ENCODE data around the gene SPACA4.

The SPACA4 gene

DNA sequence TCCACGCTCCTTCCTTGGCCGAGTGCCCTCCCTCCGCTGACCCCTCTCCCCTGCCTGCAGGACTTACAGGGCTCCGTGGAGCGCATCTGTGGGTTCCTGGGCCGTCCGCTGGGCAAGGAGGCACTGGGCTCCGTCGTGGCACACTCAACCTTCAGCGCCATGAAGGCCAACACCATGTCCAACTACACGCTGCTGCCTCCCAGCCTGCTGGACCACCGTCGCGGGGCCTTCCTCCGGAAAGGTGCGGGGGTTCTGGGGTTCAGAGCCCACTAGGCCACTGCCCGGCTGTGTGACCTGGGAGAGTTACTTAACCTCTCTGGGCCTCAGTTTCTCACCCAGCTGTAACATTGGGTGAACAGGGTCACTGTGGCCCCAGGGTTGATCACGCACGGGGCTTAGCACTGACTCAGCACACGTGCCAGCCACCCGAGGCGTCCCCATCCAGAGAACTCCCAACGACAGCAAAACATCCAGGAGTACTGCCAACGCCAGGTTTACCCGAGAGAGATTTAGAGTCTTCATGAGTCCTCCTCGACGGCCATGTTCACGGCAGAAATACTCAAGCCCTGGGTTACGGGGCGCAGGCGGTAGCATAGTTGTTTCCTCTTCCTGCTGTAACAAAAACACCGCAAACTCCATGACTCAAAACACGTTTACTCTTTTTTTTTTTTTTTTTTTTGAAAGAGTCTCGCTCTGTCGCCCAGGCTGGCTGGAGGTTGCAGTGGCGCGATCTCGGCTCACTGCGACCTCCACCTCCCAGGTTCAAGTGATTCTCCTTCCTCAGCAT, 9.7 kb upstream of the SPACA4 start:
- DNase-seq (ENCODE audit: low read depth), result no peak

DNA sequence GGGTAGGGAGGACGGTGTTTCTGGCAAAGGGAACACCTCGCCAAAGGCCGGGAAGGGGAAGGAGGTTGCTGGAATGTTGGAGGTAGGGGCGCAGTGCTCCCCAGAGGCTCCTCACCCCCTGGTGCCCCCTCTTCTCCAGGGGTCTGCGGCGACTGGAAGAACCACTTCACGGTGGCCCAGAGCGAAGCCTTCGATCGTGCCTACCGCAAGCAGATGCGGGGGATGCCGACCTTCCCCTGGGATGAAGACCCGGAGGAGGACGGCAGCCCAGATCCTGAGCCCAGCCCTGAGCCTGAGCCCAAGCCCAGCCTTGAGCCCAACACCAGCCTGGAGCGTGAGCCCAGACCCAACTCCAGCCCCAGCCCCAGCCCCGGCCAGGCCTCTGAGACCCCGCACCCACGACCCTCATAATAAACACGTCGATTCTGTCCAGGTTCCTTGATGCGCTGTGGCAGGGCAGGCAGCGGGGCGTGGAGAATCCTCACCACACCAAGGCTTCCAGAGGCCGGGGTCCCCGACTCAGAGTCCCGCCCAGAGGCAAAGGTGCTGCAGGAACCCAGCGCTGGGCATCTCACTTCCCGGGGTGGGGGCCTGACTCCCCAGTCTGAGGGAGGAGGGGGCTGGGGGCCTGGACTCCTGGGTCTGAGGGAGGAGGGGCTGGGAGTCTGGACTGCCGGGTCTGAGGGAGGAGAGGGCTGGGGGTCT, 7.4 kb upstream of the SPACA4 start:
- no peak for DNase-seq (ENCODE audit: low read depth)

DNA sequence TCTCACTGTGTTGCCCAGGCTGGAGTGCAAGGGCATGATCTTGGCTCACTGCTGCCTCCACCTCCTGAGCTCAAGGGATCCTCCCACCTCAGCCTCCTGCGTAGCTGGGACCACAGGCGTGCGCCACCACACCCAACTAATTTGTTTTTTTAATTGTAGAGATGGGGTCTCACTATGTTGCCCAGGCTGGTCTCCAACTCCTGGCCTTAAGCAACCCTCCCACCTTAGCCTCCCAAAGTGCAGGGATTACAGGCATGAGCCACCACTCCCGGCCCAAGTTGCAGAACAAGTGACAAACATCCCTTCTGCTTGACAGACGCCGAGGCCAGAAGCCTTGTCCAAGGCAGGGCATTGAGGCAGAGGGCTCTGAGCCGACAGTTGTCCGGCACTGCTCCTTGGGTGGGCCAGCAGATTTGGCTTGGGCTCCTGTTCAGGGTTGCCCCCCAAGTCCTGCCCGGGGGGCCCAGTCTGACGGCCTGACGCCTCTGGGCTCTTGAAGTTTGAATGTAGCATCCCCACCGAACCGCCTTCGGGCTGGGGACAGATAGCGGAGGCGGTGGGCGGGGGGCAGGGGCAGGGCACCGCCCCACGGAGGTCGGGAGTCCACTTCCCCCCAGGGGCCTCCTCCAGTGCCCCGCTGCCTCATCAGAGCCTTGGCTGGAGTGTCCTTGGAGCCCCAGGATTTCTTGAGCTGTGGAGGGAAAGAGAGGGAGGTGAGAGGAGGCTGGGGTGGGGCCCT, 5.7 kb upstream of the SPACA4 start:
- no peak for DNase-seq (ENCODE audit: low read depth)

DNA sequence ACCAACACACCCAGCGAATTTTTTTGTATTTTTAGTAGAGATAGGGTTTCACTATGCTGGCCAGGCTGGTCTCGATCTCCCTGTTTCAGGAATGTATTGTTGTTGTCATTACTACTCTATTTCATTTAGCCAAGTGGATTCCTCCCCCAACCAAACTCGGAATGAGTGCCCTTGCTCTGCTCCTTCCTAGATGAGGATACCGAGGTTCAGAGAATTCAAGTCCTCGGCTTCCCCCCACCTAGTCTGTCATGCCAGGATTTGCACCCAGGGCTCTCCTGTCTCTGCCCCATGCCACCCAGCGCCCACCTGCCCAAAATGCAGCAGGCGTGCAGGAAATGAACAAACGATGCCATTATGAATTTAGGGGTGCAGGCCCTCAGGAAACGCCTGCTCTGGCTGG, 3.5 kb upstream of the SPACA4 start:
- DNase-seq (ENCODE audit: low read depth), result no peak

DNA sequence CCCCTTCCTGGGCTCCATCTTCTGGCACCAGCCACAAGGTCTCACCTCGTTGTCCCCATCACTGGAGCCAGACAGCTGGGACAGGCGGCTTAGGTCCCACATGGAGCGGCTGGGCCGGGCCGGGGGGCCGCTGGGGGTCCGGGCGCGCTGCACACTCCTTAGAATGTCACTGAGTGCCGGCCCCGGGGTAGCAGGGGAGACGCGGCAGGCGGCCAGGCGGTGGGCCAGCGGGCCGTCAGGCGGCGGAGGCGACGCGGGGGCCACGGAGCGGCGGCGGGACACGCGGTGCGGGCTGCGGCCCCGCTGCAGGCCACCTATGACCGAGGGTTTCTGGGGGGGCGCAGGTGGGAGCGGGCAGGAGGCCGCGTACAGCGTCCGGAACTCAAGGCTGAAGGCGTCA, 3.1 kb upstream of the SPACA4 start:
- DNase-seq (ENCODE audit: low read depth), result no peak

DNA sequence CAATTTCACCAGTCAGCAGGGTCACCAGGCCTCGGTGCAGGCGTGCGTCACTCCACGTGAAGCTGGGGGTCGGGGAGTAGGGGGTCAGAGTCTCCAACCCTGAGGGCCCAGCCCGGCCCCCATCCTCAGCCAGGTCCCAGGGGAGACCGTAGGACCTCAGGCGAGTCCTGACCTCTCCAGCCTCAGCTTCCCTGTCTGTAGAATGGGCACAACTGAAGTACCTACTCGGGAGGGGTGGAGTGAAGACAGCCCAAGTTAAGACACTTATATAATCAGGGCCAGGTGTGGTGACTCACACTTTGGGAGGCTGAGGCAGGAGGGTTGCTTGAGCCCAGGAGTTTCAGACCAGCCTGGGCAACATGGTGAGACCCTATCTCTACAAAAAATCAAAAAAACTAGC, 2.7 kb upstream of the SPACA4 start:
- no peak for DNase-seq (ENCODE audit: low read depth)

DNA sequence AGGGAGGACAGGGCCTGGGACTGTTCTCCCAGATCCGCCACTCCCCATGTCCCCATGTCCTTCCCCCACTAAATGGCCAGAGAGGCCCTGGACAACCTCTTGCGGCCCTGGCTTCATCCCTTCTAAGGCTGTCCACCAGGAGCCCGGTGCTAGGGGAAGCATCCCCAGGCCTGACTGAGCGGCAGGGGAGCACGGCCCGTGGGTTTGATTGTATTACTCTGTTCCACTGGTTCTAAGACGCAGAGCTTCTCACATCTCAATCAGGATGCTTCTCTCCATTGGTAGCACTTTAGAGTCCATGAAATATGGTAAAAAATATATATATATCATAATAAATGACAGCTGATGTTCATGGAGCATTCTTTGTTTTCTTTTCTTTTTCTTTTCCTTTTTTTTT, 815 bp downstream of the SPACA4 start:
- DNase-seq (ENCODE audit: low read depth), result no peak

DNA sequence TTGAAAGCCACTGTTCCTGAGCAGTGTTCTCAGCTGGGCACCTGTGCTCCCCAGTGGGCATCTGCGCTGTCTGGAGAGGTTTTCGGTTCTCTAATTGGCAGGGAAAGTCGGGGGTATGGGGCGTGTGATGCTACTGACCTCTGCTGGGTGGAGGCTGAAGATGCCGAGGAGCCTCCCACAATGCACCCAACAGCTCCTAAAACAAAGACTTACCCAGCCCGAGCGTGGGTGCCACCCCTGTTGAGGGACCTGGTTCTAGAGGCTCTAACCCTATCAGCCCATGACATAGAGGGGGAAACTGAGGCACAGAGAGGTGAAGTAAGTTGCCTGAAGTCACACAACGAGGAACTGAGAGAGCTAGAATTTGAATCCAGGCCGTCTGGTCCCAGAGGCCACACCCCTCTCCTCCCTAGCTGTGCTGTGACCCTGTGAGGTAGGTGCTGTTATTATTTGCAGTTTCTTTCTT, 2.3 kb downstream of the SPACA4 start:
- peak; percentile 26 for DNase-seq (ENCODE audit: low read depth)

DNA sequence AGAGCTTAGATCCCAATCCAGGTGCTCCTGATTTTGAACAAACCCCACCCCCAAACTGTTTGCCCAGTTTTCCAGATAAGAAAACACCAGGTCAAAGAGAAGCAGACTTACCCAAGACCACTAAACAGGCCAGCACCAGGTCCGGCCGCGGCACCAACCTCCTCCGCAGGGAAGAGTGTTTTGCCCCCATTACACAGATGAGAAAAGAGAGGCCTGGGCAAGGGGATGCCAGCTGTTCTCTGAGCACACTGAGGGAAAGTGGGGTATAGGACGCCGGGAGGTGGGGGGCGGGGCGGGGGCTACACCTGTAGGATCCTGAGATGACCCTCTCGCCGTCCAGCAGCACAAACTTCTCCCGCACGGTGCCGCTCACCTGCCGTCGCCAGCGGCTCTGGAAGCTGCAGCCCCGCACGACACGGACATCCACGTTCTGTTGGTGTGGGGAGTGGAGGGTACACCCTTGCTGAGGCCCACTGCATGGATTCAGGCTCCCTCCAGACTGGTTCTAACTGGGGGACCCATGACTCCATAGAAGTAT, 3.1 kb downstream of the SPACA4 start:
- no peak for DNase-seq (ENCODE audit: low read depth)

DNA sequence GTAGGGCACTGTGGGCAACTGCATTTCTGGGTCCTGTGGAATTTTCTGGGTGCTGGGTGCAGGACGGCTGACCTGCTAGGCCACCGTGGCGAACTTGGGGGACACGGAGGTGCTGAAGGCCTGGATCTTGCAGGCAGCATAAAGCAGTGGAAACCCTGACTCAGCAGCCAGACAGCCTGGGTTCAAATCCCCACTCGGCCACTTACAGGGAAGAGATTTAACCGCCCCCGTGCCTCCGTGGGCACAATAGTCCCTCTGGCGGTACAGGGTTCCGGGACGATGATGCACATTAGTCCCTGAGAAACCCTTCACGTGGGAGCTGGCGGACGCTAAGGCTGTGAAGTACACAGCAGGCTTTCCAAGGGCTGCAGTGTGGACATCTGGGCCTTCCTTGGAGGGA, 5.3 kb downstream of the SPACA4 start:
- no peak for DNase-seq (ENCODE audit: low read depth)

DNA sequence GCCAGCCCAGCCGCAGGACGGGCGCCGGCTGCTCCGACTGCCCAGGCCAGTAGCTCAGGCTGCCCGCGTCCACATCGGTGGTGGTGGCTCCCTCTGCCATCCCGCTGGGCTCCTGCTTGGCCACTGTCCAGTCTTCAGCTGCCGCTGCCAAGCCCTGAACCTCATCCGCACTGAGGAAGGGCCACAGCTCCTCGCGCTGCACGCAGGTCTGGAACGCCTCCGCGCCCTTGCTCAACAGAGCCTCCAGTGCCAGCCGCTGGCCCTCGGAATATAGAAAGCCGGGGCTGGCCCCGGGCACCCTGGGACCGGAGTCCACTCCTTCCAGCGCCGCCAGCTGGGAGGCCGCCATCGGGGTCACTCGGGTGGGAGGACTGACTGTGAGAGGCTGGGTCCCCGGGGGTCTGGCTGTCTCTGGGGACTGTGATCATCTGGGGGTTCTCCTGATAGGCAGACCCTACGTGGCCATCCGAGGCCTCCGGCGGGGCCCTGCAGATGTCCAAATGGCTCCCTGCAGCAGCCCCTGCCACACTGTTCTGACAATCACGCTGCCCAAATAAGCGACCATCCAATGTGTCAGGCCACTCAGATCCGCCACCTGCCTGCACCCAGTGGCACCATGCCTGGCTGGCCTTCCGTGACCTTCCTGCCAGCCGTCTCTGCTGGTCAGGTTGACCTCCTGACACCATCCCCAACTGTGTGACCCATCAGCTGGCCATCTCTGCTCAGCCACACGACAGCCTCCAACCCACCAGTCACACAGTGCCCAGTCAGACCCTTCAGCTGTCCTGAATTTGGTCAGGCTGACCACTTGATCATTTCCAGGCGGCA, 6.7 kb downstream of the SPACA4 start:
- DNase-seq (ENCODE audit: low read depth), result no peak

DNA sequence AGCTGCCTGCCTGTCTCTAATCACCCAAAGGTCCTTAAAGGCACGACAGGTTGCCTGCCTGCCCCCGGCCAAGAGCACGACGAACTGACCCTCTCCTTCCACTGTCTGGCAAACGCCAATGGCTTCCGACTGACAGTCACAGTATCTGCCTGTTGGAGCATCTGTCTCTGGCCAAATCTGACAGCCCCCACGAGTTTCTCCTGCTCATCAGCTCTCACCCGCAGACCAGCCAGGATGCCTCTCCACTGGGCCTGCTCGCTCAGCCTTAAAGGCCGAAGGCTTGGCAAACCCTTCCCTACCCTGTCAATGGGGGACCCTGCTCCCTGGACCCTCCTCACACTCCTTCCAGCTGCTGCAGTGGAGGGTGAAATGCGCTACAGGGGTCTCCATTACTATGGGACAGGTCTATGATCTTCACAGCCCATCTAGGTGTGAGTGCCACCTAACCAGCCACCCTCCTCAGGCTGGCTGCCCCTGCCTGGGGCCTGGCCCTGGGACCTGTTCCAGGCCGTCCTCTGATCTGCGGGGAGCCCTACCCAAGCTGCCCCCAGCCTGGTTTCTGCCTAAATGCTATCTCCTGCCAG, 7.4 kb downstream of the SPACA4 start:
- no peak for DNase-seq (ENCODE audit: low read depth)

DNA sequence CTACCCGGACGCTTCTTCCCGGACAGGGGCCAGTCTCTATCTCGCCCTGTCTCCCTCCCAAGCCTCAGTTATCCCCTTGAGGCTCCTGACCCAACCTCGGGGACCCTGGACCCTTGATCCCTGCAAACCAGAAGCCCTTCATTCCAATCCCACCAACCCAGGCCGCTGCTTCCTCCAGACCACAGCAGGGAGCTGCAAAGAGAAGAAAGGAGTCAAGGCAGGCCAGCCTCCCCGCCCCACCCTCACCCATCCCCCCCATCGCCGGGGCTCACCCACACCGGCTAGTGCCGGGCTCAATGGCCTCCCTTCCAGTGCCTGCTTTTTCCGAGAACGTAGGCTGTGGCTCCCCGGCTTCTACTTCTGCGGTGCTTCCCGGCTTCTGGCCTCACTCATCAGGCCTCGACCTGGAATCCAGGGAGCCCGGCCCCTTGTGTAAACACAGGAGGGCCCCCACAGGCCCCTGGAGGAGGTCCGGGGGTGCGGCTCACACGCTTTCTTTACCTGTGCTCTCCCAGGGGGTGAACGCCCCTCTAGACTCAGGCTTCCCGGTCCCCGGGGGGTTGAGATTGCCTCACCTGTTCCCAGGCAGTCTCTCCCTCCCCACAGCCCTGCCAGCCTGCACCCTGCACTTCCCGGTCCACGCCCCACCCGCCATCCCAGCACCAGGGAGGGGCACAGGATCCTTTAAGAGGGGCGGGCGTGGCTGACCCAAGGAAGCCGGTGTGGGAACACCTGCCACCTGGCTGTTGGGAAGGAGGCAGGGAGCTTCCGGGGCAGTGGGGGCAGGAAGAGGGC, 8.1 kb downstream of the SPACA4 start, which contains the start of gene FAM83E:
TSS of gene FAM83E (minus strand) at position 641 of the 795 bp plus-strand sequence. CDS start 1,704 bp downstream, outside the sequence.
- DNase-seq (ENCODE audit: low read depth), result no peak

DNA sequence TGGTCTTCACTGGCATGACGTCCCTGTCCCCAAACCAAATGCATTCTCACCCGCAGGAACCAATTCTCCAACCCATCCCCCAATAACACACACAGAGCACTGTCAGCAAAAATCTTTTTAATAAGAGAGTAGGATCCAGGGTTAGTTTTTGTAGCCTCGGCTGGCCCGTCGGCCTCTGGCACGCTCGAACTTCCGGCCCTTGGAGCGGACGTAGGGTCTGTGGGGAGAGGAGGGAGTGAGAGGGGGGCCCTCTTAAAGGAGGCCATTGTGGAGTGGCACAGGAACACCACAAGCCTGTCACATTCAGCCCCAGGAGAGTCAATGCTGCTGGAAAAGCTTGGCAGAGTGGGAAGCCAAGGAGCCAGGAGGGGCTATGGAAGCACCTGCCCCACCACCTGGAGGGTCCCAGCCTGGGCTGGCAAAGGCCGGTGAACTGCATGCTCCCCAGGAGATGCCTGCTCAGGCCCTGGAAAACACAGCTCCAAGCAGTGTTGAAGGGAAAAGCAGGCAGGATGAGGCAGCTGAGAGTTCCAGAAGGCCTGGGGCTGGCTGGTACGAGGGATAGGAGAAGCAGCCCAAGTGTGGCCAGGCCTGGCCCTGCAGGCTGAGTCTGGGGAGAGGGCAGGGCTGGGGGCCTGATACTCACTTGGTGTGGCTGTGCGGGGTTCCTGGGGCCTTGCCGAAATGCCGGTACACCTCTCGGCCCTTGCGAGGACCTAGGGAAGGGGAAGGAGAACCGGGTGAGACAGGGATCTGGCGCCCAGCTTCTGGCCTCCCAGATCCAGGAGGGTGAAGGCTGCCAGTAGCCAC, 8.9 kb downstream of the SPACA4 start:
- DNase-seq (ENCODE audit: low read depth), result no peak

DNA sequence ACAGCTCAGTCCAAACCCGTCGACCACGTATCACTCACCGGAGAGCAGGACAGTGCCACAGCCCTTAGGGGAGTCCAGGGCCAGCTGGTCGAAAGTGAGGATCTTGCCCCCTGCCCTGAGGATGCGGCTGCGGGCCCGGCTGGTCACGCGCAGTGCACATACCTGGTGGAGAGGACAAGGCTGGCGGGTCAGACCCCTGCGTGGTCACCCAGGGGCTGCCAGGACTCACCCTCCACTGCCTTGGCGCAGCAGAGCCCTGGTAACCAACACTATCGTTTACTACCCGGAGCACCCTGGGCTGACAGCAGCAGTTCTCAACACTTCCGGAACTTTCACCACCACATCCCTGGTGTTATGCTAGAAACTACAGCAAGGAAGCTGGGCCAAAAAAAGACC, 9.5 kb downstream of the SPACA4 start:
- no peak for DNase-seq (ENCODE audit: low read depth)

DNA sequence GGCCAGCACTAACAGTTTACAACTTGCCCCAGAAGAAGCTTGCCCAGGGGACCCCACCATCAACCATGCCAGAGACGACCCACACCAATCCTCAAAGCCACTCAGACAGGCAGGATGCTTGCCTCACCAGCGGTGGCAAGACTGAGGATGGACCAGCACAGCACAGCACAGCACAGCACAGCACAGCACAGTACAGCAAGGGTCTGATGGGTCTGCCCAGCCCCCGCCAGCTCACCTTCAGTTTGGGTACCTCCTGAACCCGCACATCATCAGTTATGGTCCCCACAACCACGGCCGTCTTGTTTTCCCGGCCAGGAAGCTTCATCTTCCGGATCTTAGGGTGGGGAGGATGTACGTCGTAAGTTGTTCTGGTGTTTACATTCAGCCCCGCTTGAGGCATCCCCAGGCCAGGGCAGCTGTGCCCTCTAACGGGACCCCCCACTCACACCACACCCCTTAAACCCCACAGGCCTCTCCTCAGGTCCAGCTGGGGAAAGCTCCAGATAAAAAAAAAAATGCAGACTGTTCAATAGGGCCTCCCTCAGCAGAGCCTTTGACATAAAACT, 10.0 kb downstream of the SPACA4 start:
- DNase-seq (ENCODE audit: low read depth), result no peak

DNA sequence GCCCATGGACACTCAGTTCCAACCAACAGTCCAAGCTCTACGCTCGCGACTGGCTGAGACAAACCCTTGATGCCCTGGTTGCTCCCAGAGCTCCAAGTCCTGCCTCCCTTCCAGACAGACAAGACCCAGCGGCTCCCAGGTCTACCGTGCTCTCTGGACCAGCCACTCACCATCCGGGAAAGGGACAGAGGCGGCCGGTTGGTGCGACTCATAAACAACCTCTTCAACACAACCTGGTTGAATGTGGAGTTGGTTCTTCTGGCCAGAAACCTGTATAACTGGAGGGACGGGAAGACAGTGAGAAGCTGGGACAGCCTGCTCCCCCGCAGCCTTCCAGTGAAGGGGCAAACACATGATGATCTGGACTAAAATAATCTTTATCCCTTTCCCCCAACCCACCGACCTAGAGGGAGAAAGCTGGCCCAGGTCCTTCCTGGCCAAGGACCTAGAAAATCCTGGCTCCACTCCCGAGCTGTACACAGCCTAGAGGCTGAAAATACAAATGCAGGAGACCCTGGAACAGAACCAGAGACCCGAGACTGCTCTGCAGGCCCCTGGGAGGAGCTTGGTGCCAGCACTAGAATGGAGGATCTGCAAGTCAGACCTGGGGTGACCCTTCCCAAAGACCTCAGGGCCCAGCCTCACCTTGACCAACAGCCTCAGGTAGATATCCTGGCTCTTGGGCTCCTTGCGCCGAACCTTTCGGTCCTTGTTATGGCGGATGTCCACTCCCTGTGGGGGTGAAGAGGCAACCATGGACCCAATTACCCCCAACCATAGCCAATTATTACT, 10.8 kb downstream of the SPACA4 start:
- no peak for DNase-seq (ENCODE audit: low read depth)

DNA sequence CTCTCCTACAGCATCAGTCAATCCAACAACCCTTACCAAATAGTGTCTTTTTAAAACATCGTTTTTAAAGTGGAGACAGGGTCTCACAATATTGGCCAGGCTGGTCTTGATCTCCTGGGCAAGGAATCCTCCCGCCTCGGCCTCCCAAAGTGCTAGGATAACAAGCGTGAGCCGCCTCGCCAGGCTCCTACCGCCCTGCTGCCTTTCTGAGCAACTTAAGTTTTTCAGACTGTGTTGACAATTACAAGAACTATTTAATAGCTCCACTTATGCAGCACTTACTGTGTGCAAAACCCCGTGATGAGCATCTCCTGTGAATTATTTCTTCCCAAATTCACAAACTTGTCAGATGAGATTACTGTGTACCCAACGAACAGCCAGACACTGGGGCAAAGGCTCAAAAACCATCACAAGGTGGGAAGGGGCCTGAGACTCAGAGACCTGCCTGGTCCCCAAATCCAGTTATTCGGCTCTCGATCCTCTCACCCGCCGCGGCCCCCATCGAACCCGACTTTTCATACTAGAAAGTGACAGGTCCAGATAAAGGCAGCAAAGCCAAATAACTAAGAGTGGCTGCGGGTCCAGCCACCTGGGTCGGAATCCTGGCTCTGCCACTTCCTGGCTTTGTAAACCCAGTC, 11.9 kb downstream of the SPACA4 start:
- no peak for DNase-seq (ENCODE audit: low read depth)

Data from stimulated activated CD8-positive, alpha-beta memory T cell treated with anti-CD3 and anti-CD28 coated beads, Interleukin-12 subunit alpha, Interleukin-12 subunit beta, amount 100 ng/mL, for 1 hour (primary cell).